ENCODE data around the gene CHRNB2. TPM values are rescaled to one million over a fixed set of nuclear protein-coding genes. Genes with fewer than 3 reads are reported as not detected.

The CHRNB2 gene
- polyA plus RNA-seq, 1 donor from 2014 or later: 15.5 TPM

DNA sequence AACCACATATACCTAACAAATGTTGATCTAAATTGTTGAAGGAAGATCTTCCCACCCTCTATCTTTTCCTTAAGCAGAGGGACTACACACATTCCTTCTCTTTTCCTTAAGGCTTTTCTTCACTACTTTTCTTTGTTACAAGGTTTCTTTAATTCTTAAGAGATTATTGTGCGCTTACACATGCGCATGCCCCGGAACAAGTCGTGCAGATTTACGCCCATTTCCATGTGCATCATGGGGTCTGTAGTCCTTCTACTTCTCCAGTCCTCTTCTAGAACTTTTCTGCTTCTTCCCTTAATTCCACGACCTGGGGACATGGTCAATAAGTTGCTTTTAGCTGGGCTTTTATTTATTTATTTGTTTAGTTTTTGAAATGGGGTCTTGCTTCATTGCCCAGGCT, 1.7 kb upstream of the CHRNB2 start:
- H3K79me2 ChIP-seq (replicated peaks; ENCODE audit: insufficient read depth, low read length): peaks cover 14% of the 10 kb centered on the region
- no peaks in the 10 kb centered on the region for H3K27me3 ChIP-seq (ENCODE audit: insufficient read depth, low read depth, low read length)
- no peak overlapping the region for H3K4me3 ChIP-seq (ENCODE audit: low read length)
- no peaks in the 10 kb centered on the region for H3F3A ChIP-seq (ENCODE audit: insufficient read depth, low read length, poor library complexity, severe bottlenecking)
- H4K20me1 ChIP-seq (ENCODE audit: insufficient read depth): no peaks in the 10 kb centered on the region
- H3K9ac ChIP-seq (ENCODE audit: low read length): no peak overlapping the region
- TF ChIP-seq TAF1 (IDR thresholded peaks at IDR 0.05; ENCODE audit: low read depth) (no peak), RAD21 (conservative IDR thresholded peaks at IDR 0.05) (no peak), MXI1 (conservative IDR thresholded peaks at IDR 0.05; ENCODE audit: poor library complexity, severe bottlenecking) (no peak), EZH2 (IDR thresholded peaks at IDR 0.05; ENCODE audit: borderline replicate concordance, insufficient read depth, low read length, poor library complexity, severe bottlenecking) (no peak), SMC3 (conservative IDR thresholded peaks at IDR 0.05; ENCODE audit: poor library complexity) (no peak), POLR2AphosphoS5 (IDR thresholded peaks at IDR 0.05) (no peak), EP300 (conservative IDR thresholded peaks at IDR 0.05; ENCODE audit: poor library complexity, severe bottlenecking) (no peak)
- TF ChIP-seq, protein P1, sequence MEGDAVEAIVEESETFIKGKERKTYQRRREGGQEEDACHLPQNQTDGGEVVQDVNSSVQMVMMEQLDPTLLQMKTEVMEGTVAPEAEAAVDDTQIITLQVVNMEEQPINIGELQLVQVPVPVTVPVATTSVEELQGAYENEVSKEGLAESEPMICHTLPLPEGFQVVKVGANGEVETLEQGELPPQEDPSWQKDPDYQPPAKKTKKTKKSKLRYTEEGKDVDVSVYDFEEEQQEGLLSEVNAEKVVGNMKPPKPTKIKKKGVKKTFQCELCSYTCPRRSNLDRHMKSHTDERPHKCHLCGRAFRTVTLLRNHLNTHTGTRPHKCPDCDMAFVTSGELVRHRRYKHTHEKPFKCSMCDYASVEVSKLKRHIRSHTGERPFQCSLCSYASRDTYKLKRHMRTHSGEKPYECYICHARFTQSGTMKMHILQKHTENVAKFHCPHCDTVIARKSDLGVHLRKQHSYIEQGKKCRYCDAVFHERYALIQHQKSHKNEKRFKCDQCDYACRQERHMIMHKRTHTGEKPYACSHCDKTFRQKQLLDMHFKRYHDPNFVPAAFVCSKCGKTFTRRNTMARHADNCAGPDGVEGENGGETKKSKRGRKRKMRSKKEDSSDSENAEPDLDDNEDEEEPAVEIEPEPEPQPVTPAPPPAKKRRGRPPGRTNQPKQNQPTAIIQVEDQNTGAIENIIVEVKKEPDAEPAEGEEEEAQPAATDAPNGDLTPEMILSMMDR (IDR thresholded peaks at IDR 0.05; ENCODE audit: poor library complexity, severe bottlenecking): no peak
- TF ChIP-seq, protein P2, sequence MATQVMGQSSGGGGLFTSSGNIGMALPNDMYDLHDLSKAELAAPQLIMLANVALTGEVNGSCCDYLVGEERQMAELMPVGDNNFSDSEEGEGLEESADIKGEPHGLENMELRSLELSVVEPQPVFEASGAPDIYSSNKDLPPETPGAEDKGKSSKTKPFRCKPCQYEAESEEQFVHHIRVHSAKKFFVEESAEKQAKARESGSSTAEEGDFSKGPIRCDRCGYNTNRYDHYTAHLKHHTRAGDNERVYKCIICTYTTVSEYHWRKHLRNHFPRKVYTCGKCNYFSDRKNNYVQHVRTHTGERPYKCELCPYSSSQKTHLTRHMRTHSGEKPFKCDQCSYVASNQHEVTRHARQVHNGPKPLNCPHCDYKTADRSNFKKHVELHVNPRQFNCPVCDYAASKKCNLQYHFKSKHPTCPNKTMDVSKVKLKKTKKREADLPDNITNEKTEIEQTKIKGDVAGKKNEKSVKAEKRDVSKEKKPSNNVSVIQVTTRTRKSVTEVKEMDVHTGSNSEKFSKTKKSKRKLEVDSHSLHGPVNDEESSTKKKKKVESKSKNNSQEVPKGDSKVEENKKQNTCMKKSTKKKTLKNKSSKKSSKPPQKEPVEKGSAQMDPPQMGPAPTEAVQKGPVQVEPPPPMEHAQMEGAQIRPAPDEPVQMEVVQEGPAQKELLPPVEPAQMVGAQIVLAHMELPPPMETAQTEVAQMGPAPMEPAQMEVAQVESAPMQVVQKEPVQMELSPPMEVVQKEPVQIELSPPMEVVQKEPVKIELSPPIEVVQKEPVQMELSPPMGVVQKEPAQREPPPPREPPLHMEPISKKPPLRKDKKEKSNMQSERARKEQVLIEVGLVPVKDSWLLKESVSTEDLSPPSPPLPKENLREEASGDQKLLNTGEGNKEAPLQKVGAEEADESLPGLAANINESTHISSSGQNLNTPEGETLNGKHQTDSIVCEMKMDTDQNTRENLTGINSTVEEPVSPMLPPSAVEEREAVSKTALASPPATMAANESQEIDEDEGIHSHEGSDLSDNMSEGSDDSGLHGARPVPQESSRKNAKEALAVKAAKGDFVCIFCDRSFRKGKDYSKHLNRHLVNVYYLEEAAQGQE (IDR thresholded peaks at IDR 0.05; ENCODE audit: borderline replicate concordance): no peak
- no peak overlapping the region for H3K4me2 ChIP-seq (ENCODE audit: low read length)
- H3K36me3 ChIP-seq (ENCODE audit: insufficient read depth, low read length): no peaks in the 10 kb centered on the region
- no peaks in the 10 kb centered on the region for H3K9me2 ChIP-seq (ENCODE audit: insufficient read depth, low read length)
- no peak overlapping the region for H3K27ac ChIP-seq (ENCODE audit: low read length)
- H2AFZ ChIP-seq (ENCODE audit: low read depth, low read length): no peak overlapping the region
- no peaks in the 10 kb centered on the region for H3K9me3 ChIP-seq (ENCODE audit: low read length)

DNA sequence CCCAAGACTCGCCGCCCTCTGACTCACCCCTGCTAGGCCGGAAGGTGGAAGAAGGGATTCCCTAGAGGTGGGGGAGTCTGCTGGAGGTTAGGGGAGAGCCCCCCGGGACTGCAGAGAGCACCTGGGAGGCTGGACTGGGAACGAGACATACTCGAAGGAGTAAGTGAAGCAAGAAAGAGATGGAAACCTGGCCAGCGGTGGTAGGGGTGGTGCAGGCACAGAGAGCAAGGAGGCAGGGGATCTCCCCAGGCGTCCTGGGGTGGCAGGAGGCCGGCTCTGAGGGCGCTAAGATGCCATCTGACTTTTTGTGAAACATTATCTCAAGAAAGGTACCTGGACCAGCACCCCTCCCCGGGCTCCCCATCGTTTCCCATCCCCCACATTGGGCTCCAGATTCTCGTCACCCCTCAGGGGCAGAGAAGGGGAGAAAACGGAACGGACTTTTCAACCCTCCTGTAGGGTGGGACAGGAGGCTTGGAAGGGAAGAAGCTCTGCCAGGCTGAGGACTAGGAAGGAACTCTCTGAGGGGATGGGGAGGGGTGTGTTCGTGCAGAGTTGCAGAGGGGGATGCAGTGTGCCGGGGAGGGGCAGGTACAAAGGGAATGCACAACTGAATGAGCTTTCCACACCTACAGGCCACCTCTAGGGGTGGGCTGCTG, 708 bp downstream of the CHRNB2 start:
- peaks cover 14% of the 10 kb centered on the region for H3K79me2 ChIP-seq (replicated peaks; ENCODE audit: insufficient read depth, low read length)
- no peaks in the 10 kb centered on the region for H4K20me1 ChIP-seq (ENCODE audit: insufficient read depth)
- no peaks in the 10 kb centered on the region for H3K27me3 ChIP-seq (ENCODE audit: insufficient read depth, low read depth, low read length)
- H2AFZ ChIP-seq (ENCODE audit: low read depth, low read length): peak overlapping the region; percentile 42
- H3K9me3 ChIP-seq (ENCODE audit: low read length): no peaks in the 10 kb centered on the region
- peak overlapping the region; percentile 94 for H3K4me3 ChIP-seq (ENCODE audit: low read length)
- H3K9ac ChIP-seq (ENCODE audit: low read length): peak overlapping the region; percentile 76
- TF ChIP-seq, protein P1 (IDR thresholded peaks at IDR 0.05; ENCODE audit: poor library complexity, severe bottlenecking): no peak
- no peak for TF ChIP-seq POLR2AphosphoS5 (IDR thresholded peaks at IDR 0.05)
- TF ChIP-seq, protein P2 (IDR thresholded peaks at IDR 0.05; ENCODE audit: borderline replicate concordance): no peak
- TF ChIP-seq EP300 (conservative IDR thresholded peaks at IDR 0.05; ENCODE audit: poor library complexity, severe bottlenecking): no peak
- TF ChIP-seq TAF1 (IDR thresholded peaks at IDR 0.05; ENCODE audit: low read depth): no peak
- no peak for TF ChIP-seq MXI1 (conservative IDR thresholded peaks at IDR 0.05; ENCODE audit: poor library complexity, severe bottlenecking)
- no peak for TF ChIP-seq SMC3 (conservative IDR thresholded peaks at IDR 0.05; ENCODE audit: poor library complexity)
- no peak overlapping the region for H3K27ac ChIP-seq (ENCODE audit: low read length)
- no peaks in the 10 kb centered on the region for H3K36me3 ChIP-seq (ENCODE audit: insufficient read depth, low read length)
- peak overlapping the region; percentile 83 for H3K4me2 ChIP-seq (ENCODE audit: low read length)
- H3F3A ChIP-seq (ENCODE audit: insufficient read depth, low read length, poor library complexity, severe bottlenecking): no peaks in the 10 kb centered on the region
- no peaks in the 10 kb centered on the region for H3K9me2 ChIP-seq (ENCODE audit: insufficient read depth, low read length)

Measured in neural cell (in vitro differentiated cells).